Ishikawa (cell line): Measurements from ENCODE around the gene ABCC3.

Source experiments
- CEBPB ChIP-seq: IDR thresholded peaks from 2 replicates; pipeline ENCODE4 v1.6.1; 2012
- CREB1 ChIP-seq: IDR thresholded peaks from 2 replicates; pipeline ENCODE4 v1.6.1; 2012; ENCODE audit warnings: low read depth
- EP300 ChIP-seq: IDR thresholded peaks from 2 replicates; pipeline ENCODE4 v1.6.1; 2012; ENCODE audit warnings: borderline replicate concordance
- FOXM1 ChIP-seq: IDR thresholded peaks from 2 replicates; pipeline ENCODE4 v1.6.1; 2012; ENCODE audit warnings: low read depth, borderline replicate concordance
- NFIC ChIP-seq: IDR thresholded peaks from 2 replicates; pipeline ENCODE4 v1.6.1; 2012
- RAD21 ChIP-seq: IDR thresholded peaks from 2 replicates; pipeline ENCODE4 v1.6.1; 2012; ENCODE audit warnings: low read depth
- REST ChIP-seq: IDR thresholded peaks from 2 replicates; pipeline ENCODE4 v1.6.1; 2012; ENCODE audit warnings: low read depth, mild to moderate bottlenecking
- TAF1 ChIP-seq: IDR thresholded peaks from 2 replicates; pipeline ENCODE4 v1.6.1; 2012; ENCODE audit warnings: low read depth, mild to moderate bottlenecking
- TCF12 ChIP-seq: IDR thresholded peaks from 2 replicates; pipeline ENCODE4 v1.6.1; 2012; ENCODE audit warnings: low read depth
- USF1 ChIP-seq: IDR thresholded peaks from 2 replicates; pipeline ENCODE4 v1.6.1; 2012
- YY1 ChIP-seq: IDR thresholded peaks from 2 replicates; pipeline ENCODE4 v1.6.1; 2012; ENCODE audit warnings: low read depth
- TF ChIP-seq, protein P1 (sequence below): IDR thresholded peaks from 2 replicates; pipeline ENCODE4 v1.6.1; 2012

DNA sequence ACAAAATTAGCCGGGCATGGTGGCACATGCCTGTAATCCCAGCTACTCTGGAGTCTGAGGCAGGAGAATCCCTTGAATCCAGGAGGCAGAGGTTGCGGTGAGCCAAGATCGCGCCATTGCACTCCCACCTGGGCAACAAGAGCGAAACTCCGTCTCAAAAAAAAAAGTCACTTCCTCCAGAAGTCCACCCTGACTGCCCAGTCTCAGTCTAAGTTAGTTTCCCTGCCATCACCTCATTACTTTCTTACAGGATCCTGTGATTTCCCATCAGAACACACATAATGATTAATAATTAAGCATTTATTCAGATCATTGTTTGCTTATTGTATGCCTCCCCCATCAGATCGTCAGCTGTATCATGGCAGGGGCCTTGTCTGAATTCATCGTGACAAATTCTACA lies 31.6 kb downstream of the ABCC3 start:
- TF ChIP-seq, protein P1, sequence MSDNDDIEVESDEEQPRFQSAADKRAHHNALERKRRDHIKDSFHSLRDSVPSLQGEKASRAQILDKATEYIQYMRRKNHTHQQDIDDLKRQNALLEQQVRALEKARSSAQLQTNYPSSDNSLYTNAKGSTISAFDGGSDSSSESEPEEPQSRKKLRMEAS, result no peak
- TF ChIP-seq YY1, result no peak
- no peak for TF ChIP-seq CREB1
- TF ChIP-seq REST, result no peak
- TF ChIP-seq EP300, result no peak
- no peak for TF ChIP-seq NFIC
- TF ChIP-seq TAF1, result no peak
- TF ChIP-seq CEBPB, result no peak
- TF ChIP-seq RAD21, result no peak
- TF ChIP-seq USF1, result no peak
- TF ChIP-seq TCF12, result no peak
- no peak for TF ChIP-seq FOXM1
